ENCODE results near the gene PALLD.

DNA sequence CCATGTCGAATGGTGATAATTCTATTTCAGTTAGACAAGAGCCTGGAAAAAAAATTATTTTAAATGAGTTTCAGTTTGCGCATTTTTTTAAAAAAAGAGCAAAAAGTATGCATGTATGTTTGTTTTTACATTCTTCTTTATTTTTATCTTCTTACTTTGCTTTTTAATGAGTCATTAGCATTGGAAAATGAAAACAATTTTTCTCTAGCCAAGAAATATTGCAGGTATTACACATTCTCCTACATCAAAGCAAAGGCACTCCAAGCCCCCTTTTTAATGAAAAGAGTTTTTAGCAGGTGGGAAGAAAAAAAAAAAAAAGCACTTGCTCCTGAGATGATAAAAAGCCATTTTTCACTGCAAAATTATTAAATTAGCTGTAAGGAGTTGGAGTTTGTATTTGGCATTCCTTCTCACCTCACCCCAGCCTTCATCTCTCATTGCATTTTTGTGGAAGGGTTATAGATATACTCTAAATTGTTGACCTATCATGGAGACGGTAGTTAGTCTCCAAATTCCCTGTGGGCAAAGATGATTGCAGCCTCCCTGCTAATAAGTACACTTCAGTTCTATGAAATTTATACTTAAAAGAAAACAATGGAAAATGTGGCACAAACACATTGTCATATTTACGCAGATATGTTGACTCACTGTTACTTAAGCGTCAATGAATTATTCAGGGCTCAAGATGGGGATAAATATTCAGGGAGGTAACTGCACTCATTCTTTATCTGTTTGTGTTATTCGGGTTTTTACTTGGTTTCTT lies 43.8 kb downstream of the PALLD start:
- TF ChIP-seq EZH2 (IDR thresholded peaks at IDR 0.05; ENCODE audit: low read length, unreplicated experiment), result no peak
- TF ChIP-seq, protein P1, sequence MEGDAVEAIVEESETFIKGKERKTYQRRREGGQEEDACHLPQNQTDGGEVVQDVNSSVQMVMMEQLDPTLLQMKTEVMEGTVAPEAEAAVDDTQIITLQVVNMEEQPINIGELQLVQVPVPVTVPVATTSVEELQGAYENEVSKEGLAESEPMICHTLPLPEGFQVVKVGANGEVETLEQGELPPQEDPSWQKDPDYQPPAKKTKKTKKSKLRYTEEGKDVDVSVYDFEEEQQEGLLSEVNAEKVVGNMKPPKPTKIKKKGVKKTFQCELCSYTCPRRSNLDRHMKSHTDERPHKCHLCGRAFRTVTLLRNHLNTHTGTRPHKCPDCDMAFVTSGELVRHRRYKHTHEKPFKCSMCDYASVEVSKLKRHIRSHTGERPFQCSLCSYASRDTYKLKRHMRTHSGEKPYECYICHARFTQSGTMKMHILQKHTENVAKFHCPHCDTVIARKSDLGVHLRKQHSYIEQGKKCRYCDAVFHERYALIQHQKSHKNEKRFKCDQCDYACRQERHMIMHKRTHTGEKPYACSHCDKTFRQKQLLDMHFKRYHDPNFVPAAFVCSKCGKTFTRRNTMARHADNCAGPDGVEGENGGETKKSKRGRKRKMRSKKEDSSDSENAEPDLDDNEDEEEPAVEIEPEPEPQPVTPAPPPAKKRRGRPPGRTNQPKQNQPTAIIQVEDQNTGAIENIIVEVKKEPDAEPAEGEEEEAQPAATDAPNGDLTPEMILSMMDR (conservative IDR thresholded peaks at IDR 0.05; ENCODE audit: low read depth, low read length), result no peak
